GM19043 (cell line): ENCODE data around the gene EXOC4.

Experiments
- ATAC-seq: cut with Tn5 transposase; IDR thresholded peaks from one replicate; pipeline ENCODE4 v1.9.1; 2021; ENCODE audit warnings: low read depth; ENCODE audit not compliant: unreplicated experiment

Gene EXOC4

DNA sequence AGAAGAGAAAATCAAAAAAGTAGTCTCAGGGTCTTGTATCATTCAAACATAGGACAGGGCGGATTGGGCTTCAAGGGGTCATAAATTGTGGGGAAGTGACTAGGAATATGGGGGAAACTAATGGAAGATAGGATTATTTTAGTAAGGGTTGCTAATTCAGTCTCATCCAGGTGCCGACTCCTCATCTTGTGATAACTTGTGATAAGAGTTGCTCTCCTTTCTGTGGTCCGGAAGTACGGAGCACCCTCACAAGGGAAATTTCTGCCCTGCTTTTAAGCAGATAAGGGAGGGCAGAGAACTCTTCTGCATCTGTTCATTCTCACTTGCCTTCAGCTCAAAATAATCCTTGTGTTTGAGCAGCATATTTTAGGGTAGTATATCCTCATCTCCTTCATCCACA lies 437.9 kb downstream of the EXOC4 start:
- ATAC-seq: no peak

DNA sequence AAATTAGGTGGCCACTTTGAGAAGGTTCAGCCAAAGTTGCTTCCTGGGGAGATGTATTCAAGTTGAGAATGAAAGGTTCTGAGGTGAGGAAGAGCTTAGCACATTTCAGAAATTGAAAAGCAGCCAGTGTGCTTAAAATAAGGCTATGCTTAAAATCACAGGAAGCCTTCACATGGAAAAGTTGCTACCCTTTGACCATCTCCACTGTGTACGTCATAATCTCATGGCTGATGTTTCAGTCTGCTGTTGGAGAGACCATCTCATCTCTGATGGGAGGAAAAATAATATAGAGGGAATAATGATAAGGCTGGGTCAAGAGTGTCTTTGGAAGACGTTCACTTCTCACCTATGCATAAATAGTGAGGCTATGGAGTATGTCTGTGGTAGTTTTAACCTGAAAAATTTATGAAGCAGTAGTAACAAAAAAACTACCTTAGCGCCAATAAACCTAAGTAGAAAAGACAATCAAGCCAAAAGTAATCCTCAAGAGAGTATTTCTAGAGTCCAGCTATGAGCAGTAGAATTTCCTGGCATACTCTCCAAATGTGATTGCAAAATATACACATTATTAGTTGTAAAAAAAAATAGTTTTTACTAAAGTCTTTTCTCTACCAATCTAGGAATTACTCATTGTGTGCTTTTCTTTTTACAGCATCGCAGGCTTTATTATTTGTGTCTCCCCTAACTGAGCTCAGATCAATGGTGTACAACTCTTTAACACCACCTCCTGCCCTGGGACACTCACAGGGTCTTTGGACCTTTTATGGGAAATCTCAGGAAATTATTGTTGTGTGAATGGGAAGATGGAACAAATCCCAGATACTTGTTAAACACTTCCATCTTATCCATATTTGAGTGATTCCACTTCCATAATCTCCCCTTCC lies 439.1 kb downstream of the EXOC4 start:
- ATAC-seq: no peak

DNA sequence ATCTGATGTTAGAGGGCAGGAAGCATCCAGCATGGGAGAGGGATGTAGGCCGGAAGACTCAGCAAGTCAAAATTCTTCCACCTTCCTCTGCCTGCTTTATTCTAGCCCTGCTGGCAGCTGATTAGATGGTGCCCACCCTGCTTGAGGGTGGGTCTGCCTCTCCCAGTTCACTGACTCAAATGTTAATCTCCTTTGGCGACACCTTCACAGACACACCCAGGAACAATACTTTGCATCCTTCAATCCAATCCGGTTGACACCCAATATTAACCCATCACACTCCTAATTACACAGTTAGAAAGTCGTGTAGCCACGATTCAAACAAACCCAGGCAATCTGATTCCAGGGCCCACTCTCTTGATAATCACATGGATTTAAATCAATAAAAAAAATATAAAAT lies 440.4 kb downstream of the EXOC4 start:
- ATAC-seq: no peak

DNA sequence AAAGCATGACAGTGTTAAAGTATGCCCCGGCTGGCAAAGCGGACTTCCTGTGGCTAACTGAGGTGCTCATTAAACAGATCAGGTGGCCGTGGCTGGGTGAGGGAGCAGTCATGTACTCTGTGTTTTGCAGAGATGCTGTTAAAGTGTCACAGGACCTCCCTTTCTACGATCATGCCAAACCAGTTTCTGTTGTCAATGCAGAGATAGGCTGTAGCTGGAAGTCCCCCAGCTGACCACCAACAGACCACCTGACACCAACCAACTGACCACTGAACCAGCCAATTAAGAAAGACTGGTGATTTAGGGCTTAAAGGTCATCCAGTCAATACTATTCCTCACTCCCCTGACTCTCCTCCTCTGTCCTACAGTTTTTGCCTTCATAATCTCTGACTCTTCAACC lies 443.2 kb downstream of the EXOC4 start:
- no peak for ATAC-seq

DNA sequence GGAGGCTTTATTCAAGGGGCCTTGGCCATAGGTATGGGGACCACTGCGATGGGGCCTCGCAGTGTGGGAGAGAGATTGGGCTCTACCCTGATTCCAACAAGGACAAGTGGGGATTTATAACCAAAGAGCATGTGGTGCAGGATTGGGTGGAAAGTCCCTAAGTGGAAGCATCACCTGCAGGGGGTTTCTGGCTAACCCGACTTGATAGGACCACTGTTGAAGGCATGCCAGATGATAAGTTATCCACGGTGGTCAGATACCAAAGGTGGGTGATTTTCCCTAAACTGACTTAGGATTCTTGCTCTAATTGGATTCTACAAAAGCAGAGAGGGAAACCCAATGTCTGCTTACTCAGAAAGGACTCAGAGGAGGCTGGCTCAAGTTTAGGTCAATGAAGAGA lies 444.7 kb downstream of the EXOC4 start:
- ATAC-seq: no peak

DNA sequence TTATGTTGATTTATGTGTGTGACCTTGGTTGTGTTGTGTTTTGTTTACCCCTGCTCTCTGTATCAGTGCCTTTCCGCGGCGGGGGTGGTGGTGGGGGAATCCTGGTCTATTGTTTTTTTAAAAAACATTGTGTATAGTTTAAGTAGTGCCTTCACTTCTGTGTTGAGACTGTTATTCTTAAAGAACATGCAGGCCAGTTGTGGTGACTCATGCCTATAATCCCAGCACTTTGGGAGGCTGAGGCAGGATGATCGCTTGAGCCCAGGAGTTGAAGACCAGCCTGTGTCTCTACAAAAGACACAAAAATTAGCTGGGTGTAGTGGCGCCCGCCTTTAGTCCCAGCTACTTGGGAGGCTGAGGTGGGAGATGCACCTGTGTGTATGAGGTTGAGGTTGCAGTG lies 445.2 kb downstream of the EXOC4 start:
- ATAC-seq: no peak

DNA sequence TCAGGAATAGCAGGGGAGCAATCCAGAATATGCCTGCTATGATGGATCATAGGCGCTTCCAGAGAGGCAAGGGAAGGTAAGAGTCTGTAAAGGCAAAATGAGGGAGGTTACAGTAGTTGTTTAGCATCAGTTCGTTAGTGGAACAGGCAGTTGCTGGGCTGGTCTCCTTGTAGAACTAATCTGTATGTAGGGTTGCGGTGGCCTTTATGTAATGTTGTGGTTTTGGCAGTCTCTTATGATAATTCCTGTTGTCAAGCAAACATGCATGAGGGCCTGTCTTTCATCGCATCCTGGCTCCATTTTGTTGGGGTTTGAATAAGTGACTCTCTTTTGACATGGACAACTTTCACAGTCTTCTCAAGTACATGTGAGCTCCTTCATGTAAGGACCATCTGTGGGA lies 446.5 kb downstream of the EXOC4 start:
- no peak for ATAC-seq

DNA sequence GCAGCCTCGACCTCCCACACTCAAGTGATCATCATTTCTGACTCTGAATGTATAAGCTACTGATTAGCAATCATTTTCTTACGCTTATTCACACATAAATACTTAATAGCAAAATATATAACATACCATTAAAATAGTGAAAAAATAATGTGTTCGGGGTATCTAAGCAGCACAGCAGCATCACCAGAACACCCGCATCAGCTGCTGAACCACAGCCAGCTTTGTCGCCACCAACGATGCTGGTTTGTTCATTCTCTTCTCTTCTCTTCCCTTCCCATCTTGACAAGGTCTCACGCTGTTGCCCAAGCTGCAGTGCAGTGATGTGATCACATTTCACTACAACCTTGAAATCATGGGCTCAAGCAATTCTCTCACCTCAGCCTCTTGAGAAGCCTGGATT lies 449.2 kb downstream of the EXOC4 start:
- no peak for ATAC-seq

DNA sequence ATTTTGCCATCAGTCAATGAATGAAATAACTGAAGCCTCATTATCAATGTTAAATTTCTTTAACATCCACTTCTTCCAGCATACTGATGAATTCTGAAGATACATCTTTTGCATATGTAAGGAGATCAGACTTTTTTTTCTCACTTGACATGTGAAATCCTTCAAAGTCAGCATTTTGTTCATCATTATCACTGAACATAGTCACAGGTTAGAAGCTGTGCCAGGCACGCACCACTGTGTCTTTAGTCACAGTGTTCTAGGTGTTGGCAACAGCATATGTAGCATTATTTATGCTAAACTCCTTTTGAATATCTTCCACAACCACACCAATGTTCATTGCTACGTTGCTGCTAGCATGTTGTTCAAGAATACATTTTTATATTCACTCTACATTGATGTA lies 450.1 kb downstream of the EXOC4 start:
- no peak for ATAC-seq

DNA sequence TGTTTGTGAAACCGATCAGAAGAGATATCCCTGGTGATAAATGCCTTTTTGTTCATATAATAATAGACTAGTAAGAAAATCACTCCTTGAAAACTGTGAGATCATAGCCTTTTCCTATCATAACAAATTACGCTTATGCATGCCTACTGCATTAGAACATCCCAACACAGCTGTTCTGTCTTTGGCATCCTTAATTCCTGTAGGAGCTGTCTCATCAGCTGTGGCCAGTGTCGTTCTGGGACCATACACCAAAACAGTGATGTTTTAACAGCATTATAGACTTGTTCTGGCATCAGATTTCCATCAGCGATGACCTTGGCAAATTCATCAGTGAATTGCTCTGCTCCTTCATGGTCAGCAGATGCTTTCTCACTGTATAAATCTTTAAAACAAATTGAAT lies 450.7 kb downstream of the EXOC4 start:
- no peak for ATAC-seq

DNA sequence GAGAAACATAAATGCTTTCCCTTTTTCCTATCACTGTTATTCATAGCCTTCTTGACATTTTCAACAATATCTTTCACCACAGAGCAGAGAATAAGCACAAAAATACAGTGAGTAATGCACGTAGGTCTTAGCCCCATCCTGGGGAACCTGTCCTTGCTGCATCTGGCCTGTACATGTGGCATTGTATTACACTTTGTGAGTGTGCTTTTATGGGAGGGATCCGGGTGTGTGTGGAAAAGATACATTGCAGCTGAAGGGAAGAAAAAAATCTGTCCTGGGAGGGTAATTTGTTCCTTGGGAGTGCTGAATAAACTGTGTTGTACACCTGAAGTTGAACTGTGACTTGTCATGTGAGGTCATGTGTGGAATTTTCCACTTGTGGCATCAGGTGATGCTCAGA lies 451.6 kb downstream of the EXOC4 start:
- no peak for ATAC-seq

DNA sequence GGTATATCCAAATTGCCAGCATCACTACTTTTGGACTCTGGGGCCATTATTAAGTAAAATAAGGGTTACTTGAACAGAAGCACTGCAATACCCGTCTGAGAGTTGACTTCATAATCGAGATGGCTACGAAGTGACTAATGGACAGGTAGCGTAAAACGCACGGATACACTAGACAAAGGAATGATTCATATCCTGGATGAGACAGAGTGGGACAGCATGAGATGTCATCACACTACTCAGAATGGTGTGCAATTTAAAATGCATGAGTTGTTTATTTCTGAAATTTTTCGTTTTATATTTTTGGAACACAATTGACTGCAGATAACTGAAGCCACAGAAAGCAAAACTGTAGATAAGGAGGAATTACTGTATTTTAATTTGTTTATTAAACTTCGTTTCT lies 452.7 kb downstream of the EXOC4 start:
- ATAC-seq: no peak

DNA sequence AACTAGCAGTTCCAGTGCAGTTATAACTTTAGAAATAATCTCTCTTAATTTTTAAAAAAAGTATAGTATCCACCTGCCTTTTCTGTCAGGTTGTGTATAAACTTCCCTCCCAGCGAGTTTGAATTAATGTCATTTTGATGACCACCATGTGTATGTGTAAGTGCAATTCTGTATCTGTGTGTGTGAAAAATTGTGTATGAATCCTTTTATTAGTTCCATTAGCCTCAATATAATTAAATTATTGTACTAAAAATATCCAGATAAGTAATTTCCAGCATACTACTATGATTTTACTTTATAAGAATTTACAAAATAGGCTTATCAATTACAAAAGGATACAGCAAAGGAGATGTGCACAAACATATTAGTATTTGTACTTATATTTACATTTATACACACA lies 453.1 kb downstream of the EXOC4 start:
- no peak for ATAC-seq

DNA sequence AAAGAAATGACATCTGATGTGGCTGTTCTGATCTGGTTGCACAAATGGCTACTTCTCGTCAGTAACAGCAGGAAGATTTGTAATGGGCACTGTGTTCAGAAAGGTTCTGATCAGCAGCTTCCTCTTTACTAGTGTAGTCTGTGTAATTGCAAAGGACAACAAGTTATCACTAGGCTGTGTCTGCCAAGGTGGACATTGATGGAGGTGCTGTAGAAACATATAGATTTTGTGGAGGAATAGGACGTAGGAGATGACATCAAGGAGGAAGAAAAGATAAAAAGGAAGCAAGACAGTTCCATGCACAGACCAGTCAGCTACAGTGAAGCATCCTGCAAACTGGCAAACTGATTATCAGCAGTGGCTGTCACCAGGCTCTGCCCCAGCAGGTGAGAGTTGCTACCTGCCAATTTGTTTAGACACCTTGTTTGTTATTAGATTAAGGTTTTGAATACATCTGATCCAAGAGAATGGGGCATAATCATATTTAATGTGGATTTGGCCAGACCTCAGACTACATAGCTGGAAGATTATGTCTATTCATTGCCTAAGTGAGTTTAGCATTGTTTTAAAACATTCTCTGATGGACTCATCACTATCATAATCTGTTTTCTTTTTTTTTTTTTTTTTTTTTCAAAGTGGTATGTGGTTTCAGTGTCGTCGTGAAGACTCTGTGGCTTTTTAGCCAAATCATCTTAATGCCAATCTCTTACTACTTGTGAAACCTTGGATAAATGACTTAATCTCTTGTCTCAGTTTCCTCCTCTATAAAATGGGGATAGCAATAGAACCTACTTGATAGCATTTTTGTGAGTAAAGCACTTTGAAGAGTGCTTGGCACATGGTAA lies 456.4 kb downstream of the EXOC4 start:
- no peak for ATAC-seq

DNA sequence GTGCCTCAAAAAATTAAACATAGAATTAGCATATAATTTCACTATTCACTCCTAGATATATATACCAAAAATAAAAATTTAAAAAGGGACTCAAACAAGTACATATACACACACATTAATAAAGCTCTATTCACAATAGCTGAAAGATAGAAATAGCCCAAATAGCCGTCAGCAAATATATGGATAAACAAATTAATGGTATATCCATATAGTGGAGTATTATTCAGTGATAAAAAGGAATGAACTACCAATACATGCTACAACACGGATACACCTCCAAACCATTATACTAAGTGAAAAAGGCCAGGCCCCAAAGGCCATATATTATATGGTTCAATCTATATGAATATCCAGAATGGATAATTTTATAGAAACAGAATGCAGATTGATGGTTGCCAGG lies 459.7 kb downstream of the EXOC4 start:
- ATAC-seq: no peak

DNA sequence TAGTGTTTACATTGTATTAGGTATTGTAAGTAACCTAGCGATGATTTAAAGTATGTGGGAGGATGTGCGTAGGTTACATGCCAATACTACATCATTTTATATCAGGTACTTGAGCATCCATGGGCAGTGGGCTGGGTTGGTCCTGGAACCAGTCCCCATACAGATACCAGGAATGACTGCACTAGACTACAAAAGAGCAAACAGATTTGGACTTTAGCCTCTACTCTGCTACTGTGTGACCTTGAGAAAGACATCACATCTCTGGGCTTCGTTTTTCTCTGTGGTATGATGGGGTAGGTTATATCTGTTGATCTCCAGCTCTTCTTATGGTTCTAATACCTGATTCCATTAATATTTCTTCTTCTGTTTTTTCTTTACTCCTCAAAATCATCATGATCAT lies 461.8 kb downstream of the EXOC4 start:
- no peak for ATAC-seq

DNA sequence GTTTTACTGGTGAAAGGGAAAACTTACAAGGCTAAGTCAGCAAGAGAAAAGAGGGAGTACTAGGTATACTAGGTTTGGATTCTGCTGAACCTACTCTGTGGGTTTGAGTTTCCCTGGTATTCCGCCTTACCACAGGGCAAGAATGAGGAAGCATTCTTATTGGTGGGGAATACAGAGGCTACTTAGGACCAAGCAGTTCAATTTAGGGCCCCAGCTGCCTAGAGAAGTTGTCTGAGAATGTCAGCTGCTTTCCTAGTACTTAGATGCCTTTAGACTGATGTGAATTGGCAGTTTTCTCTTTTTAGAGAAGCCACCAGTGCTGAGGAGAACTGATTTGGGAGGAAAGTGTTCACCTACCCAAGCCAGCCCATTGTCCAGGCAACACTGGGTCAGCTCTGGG lies 465.3 kb downstream of the EXOC4 start:
- no peak for ATAC-seq

DNA sequence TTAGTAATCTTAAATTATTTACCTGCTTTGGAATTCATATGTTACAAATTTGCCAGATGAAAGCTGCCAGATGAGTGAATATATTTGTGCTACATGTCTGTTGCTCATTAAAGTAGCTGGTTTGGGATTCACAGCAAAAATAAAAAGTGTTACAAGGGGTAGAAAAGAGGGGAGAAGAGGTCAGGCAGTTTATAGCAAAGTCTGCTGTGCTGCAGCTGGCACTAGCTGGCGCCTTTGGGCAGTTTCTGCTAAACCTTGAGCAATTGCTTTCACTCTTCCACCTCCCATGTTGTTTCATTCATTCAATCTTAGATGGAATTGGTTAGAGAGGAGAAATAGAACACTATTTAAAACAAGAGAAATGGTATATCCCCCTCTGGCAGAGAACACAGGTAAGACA lies 470.2 kb downstream of the EXOC4 start:
- no peak for ATAC-seq

DNA sequence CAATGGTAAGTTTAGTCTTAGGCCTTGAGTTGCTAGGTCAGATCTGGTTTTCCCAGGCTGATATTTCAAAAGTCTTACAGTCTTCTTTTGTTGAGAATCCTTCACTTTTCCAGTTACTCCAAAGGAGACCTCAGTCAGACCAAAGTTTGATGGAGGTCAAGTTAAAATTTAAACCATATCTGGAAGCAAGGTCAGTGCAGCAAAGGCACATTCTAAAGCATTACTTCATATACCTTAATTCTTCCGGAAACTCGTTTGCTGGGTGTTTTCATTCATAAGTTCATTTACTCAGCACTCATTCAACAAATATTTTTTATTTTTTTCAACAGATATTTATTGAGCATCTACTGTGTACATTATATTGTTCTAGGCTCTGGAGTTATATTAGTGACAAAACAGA lies 471.3 kb downstream of the EXOC4 start:
- no peak for ATAC-seq

DNA sequence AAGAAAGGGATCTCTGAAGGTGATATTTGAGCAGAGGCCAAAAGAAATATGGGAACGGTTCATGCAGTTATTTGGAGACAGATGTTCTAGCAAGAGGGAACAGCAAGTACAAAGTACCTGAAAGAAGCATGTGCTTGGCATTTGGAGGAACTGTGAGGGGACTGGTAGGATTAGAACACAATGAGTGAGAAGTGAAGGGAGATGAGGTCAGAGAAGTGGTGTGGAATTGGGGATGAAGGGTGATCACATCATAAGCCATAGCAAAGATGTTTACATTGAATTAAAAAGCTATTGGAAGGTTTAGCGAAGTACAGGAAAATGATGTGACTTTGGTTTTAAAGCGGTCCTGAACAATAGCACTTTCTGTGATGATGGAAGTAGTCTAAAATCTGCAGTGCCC lies 471.8 kb downstream of the EXOC4 start:
- no peak for ATAC-seq

DNA sequence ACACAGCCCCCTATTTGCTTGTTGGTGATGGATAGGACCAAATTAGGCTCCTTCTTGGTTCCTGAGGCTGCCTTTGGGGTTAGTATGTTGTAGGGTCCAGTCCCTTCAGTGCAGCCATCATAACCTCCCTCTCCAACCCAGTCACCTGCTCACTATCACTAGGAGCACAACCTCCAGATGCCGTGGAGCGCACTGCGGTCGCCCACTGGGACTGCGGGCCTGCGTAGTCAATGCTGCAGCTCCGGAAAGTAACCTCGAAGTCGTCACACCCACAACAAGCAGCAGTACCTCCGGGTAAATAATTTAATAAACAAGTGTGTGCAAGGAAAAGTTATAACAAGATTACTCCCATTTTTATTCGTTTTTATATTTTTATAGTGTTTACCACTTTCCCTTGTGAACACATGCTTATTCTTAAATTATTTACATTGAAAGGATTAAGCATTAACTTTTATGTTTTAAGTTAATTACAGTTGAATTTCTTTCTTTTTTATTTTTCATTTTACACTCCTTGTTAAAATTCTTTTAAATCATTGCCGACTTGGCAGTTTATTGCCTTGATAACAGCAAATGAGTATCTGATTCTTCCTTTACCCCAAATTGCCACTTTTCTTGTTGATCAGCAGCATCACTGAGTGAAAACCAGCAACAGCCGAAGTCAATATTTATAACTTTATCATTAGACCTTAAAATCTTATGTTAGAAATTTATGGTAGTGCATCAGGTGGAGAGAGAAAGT lies 474.8 kb downstream of the EXOC4 start:
- ATAC-seq: no peak
